Ascending aorta (tissue), 2 donors: ENCODE data around the gene KIAA0825. TPM values are rescaled to one million over a fixed set of nuclear protein-coding genes. Genes with fewer than 3 reads are reported as not detected.

Source experiments
- DNase-seq, 2 donors: peaks; one replicate each; pipeline ENCODE4 v3.0.0-alpha.2; 2019; ENCODE audit warnings: low spot score in 2 of 2
- H3K27ac ChIP-seq, 2 donors: fragments of 200-600 bp; sonication (generic); one replicate each; pipeline ENCODE4 v1.5.1; 2016 to 2017; ENCODE audit warnings: mild to moderate bottlenecking in 1 of 2
- H3K27me3 ChIP-seq: fragments of 200-600 bp; sonication (generic); one replicate; pipeline ENCODE4 v1.5.1; 2017
- H3K36me3 ChIP-seq, 2 donors: fragments of 200-600 bp; sonication (generic); one replicate each; pipeline ENCODE4 v1.5.1; 2016
- H3K4me1 ChIP-seq, 2 donors: fragments of 200-600 bp; sonication (generic); one replicate each; pipeline ENCODE4 v1.5.1; 2016 to 2017; ENCODE audit warnings: mild to moderate bottlenecking in 1 of 2
- H3K4me3 ChIP-seq, 2 donors: fragments of 200-600 bp; sonication (generic); one replicate each; pipeline ENCODE4 v1.5.1; 2016 to 2017; ENCODE audit warnings: mild to moderate bottlenecking in 1 of 2
- H3K9me3 ChIP-seq, 2 donors: fragments of 200-600 bp; sonication (generic); one replicate each; pipeline ENCODE4 v1.5.1; 2016
- CTCF ChIP-seq, 3 experiments: fragments of 200-600 bp in 2 of 3; fragments of 450-650 bp in 1 of 3; sonication (generic) in 2 of 3; IDR thresholded peaks; one replicate each; pipeline ENCODE4 v1.5.1; 2016 to 2019; ENCODE audit warnings: antibody characterized with exemption in 3 of 3, mild to moderate bottlenecking in 1 of 3, moderate library complexity in 1 of 3
- intact Hi-C: fragments of 100-400 bp; cut with DNase I; formaldehyde crosslinking; loops from one replicate; pipeline ENCODE4 v1.15.1; 2023
- total RNA-seq: library from RNA; depleted of rRNA; stranded (reverse); fragments of >200 nt; gene quantifications from one replicate; pipeline ENCODE4 v1.1.0, GENCODE V29; 2016

KIAA0825 gene
- total RNA-seq, 1 donor from 2014 or later, result 2.4 TPM

GRCh38 chr5:94457788-94458187 lies 160.6 kb downstream of the KIAA0825 start:
- Histone ChIP-seq H3K4me1 (no peaks in the 10 kb centered on the region), H3K27me3 (no peaks in the 10 kb centered on the region), H3K27ac (no peak overlapping the region), H3K9me3 (no peaks in the 10 kb centered on the region), H3K36me3 (no peaks in the 10 kb centered on the region), H3K4me3 (no peak overlapping the region)
- DNase-seq, result no peak
- no peak for TF ChIP-seq CTCF (IDR thresholded peaks at IDR 0.05)
- intact Hi-C loops, result no loop called here

DNA sequence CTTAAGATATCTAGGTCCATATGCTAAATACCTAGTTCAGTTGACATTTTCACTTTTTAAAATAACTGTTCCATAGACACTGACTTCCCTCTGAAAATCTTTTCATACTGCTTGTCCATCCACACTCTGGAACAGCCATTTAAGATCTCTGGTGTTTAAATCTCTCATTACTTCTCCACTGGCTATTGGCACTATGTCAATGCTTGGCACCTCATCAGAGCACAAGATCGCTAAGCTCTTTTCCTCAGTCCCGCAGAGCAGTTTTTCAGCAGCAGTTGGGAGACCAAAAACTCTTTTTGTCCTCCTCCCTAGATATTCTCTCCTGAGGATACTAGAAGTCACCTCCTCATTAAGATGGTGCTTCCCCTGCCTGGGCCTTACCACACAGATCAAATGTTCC lies 172.7 kb downstream of the KIAA0825 start:
- intact Hi-C loops, result no loop called here
- Histone ChIP-seq H3K27me3 (no peaks in the 10 kb centered on the region), H3K4me3 (no peak overlapping the region), H3K27ac (no peak overlapping the region), H3K4me1 (no peaks in the 10 kb centered on the region), H3K36me3 (no peaks in the 10 kb centered on the region), H3K9me3 (no peaks in the 10 kb centered on the region)
- TF ChIP-seq CTCF (IDR thresholded peaks at IDR 0.05), result no peak
- DNase-seq, result no peak

GRCh38 chr5:94442991-94443390 lies 175.4 kb downstream of the KIAA0825 start:
- Histone ChIP-seq H3K36me3 (no peaks in the 10 kb centered on the region), H3K27me3 (no peaks in the 10 kb centered on the region), H3K4me3 (no peak overlapping the region), H3K9me3 (no peaks in the 10 kb centered on the region), H3K27ac (no peak overlapping the region), H3K4me1 (no peaks in the 10 kb centered on the region)
- no peak for TF ChIP-seq CTCF (IDR thresholded peaks at IDR 0.05)
- intact Hi-C loops, result no loop called here
- no peak for DNase-seq

DNA sequence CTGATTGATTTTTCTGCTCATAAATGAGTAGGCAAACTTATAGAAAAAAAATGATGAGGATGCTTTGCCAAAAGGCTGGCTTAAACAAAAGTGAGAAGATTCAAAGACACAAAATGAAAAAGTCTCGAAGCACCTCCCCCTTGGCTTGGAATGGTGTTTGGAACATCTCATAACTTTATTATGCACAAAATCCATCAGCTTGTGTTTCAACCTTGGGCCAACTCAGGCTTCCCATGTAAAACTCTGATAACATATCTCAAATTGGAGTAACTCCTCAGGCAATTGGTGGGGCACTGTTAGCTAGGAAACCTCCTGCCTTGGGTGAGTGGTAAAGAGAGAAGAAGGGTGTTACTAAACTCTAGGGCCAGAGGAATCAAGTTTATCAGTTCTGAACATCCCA lies 176.3 kb downstream of the KIAA0825 start:
- intact Hi-C loops, result no loop called here

GRCh38 chr5:94440015-94440414 lies 178.4 kb downstream of the KIAA0825 start:
- H3K4me1 ChIP-seq, result no peaks in the 10 kb centered on the region
- TF ChIP-seq CTCF (IDR thresholded peaks at IDR 0.05), result no peak
- H3K27me3 ChIP-seq, result no peaks in the 10 kb centered on the region
- intact Hi-C loops, result no loop called here
- no peak overlapping the region for H3K27ac ChIP-seq
- H3K4me3 ChIP-seq, result no peak overlapping the region
- H3K9me3 ChIP-seq, result no peaks in the 10 kb centered on the region
- H3K36me3 ChIP-seq, result no peaks in the 10 kb centered on the region
- DNase-seq, result no peak

More for the DNA sequence above, 176.3 kb downstream of the KIAA0825 start:
- no peaks in the 10 kb centered on the region for H3K36me3 ChIP-seq
- no peak for DNase-seq
- no peaks in the 10 kb centered on the region for H3K9me3 ChIP-seq
- H3K27ac ChIP-seq, result no peak overlapping the region
- TF ChIP-seq CTCF (IDR thresholded peaks at IDR 0.05), result no peak
- H3K4me3 ChIP-seq, result no peak overlapping the region
- no peaks in the 10 kb centered on the region for H3K27me3 ChIP-seq
- no peaks in the 10 kb centered on the region for H3K4me1 ChIP-seq
